Islet of Langerhans (tissue), 1 donor: ENCODE results near the gene KCNH3.

Experiments used
- FAIRE-seq: peaks from one replicate; lab custom pipeline; 2011; peaks lifted over from hg19 to GRCh38; lab: Jason Lieb, UNC

The KCNH3 gene

DNA sequence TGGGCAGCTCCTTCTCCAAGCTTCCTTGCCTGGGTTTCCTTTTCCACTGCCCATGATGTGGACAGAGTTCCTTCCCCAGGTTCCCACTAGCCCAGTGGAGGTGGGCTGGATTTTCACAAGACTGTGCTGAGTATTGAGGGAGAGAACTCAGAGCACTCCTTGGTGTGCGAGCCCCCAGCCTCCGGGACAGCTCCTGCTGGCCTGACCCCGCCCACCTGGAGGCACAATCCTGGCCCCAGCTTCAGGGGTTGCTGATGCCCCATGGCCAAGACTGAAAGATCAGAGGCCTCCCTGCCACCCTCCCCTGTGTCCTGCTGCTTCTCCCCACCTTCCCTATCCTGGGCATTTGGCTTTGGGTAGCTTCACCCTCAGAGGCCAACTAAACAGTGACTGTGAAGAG, 7.7 kb downstream of the KCNH3 start:
- no peak for FAIRE-seq

DNA sequence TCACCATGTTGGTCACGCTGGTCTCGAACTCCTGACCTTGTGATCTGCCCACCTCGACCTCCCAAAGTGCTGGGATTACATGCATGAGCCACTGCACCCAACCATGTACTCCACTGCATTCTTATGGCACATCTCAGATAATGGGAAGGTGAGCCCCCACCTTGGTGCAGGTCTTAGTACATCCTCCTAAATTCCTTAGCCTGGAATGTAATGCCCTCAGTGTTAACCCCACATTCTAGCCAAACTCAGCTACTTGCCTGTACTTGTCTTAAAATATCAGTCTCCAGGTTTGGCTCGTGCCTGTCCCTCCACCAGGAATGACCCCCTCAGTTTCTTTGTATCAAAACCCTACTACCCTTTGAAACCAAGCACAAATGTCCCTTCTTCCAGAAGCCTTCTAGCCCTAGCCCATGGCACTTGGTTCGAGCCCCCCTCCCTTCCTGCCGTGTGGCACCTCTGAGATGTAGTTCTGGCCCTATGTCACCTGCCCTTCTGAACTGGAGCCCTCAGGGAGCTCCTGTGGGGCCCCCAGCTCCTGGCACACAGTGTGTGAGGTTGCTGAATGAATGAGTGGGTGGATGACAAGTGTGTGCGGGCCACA, 8.4 kb downstream of the KCNH3 start:
- no peak for FAIRE-seq

DNA sequence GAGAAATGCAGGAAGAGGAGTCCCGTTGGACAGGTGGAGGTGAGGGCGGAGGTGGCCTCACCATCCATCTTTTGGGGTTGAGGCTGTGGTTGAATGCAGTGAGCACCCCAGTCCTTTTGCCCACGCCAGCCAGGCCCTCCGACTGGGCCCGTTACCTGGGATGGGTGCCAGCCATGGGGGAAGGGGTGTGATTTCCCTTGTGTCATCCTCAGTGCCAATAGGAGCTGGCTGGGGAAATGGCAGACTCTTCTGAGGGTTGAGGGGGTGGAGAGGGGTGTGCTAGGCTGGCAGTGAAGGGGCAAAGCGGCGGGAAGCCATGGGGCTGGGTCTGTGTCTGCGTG, 9.6 kb downstream of the KCNH3 start:
- no peak for FAIRE-seq

DNA sequence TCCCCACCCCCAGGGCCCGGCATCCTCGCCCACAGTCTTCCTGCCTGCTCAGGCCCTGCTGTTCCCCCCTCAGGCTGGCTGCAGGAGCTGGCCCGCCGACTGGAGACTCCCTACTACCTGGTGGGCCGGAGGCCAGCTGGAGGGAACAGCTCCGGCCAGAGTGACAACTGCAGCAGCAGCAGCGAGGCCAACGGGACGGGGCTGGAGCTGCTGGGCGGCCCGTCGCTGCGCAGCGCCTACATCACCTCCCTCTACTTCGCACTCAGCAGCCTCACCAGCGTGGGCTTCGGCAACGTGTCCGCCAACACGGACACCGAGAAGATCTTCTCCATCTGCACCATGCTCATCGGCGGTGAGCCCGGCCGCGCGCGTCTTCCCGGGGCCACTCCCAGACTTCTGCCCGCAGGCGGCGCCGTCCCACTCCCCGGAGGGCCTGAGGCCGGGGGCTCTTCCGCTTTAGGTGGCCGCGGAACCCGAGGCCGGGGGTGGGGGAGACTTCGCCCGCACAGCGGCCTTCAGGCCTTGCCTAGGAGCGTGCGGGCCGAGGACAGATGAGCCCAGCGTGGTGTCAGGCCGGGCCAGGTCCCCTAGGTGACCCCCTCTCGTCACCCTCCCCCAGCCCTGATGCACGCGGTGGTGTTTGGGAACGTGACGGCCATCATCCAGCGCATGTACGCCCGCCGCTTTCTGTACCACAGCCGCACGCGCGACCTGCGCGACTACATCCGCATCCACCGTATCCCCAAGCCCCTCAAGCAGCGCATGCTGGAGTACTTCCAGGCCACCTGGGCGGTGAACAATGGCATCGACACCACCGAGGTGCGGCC, 10.2 kb downstream of the KCNH3 start:
- FAIRE-seq: no peak

DNA sequence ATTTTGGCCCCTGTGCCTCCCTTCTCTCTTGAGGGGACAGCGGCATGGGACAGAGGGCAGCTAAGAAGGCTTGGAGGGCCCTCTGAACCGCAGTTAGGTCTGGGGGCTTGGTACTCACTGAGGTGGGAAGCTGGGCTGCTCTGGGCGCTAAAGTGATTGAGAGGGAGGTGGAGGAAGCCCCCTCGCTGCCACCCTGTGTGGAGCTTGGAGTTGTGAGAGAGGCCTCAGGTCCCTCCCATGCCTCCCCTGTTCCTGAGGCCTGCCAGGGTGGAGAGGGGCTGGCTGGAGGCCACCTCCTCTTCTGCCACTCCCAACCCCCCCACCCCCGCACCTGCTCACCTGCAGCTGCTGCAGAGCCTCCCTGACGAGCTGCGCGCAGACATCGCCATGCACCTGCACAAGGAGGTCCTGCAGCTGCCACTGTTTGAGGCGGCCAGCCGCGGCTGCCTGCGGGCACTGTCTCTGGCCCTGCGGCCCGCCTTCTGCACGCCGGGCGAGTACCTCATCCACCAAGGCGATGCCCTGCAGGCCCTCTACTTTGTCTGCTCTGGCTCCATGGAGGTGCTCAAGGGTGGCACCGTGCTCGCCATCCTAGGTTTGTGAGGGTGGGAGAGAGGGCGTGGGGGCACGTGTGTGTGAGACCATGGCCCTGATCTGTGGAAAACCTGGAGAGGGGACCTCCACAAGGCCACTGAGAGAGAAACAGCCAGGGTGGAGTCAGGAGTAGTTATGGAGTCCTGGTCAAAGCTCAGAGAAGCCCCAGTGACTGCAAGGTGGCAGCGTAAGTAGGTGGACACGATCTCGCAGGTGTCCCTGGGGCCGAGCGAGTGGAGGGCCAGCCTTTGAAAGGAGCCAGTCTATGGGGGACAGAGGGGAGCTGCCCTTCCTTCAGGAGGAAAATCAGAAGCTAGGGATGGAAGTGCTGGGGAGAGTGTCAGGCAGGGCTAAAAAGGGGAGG, 11.2 kb downstream of the KCNH3 start:
- FAIRE-seq: no peak

DNA sequence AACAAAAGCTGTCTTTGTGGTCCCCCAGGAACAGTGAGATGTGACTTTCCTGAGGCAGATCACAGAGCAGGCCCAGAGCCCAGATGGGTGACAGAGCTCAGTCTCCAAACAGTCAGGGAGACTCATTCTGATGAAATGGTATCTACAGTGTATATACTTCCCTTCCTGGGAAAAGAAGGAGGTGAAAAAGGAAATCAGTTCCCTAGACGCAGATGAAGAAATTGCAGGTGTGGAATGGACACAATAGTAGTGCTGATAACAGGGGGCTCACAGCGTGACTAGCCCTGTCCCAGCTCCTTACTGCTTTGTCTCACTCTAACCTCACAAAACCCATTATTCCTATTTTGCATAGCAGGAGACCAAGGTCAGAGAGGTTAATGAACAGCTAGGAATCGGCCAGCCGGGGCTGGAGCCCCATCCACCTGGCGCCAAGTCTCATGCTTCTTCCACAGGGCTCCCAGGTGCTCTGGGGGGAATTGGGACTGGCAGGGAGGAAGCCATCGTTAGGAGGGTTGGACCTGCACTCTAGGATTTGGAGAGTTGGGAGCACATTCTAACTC, 11.9 kb downstream of the KCNH3 start:
- FAIRE-seq: no peak

DNA sequence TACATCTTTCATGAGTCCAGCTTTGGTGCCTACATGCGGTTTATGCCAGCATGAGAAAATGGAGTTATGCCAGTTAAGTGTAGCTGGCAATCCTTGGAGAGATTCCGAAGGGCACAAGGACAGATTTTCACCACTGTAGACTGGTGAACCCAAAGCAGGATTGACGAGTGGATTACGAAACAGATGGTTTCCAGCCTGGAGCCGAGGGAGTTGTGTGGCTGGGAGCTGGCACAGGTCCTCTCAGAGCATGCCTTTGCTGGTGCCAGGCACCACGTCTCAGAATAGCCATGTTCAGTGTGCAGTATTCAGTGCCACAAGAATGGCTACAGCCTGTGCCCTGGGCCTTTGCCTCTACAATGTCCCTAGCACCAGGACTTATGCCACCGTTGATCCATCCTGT, 13.2 kb downstream of the KCNH3 start:
- no peak for FAIRE-seq

DNA sequence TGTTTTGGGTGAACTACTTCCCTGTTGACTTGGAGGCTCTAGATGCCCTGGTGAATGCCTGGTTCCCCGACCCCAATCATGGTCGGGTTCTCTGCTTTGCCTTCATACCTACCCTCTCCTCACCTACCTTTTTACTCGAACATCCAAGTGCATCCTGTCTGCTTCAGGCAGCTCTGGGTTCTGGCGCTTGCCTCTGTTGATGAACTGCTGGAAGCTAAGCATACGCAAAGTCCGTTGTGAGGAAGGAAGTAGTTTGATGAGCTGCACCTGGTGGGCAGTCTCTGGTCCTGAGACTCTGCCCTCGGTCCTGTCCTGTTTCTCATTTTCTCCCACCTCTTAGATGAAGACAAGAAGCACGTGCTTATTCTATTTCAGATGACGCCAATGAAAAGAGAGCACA, 13.6 kb downstream of the KCNH3 start:
- FAIRE-seq: no peak

DNA sequence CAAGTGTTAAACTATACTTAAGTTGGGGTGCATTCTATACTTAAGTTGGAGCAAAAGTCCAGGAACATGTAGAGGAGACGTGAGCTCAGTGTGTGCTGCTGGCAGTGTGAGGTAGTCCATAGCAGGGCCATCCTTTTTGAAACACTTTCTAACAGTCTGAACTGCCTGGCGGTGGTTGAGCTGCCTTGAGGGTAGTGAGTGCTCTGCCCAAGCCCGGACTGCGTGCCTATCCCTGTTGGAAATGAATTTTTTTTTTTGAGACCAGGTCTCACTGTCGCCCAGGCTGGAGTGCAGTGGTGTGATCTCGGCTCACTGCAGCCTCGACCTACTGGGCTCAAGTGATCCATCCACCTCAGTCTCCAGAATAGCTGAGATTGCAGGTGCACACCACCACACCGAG, 14.1 kb downstream of the KCNH3 start:
- FAIRE-seq: no peak

DNA sequence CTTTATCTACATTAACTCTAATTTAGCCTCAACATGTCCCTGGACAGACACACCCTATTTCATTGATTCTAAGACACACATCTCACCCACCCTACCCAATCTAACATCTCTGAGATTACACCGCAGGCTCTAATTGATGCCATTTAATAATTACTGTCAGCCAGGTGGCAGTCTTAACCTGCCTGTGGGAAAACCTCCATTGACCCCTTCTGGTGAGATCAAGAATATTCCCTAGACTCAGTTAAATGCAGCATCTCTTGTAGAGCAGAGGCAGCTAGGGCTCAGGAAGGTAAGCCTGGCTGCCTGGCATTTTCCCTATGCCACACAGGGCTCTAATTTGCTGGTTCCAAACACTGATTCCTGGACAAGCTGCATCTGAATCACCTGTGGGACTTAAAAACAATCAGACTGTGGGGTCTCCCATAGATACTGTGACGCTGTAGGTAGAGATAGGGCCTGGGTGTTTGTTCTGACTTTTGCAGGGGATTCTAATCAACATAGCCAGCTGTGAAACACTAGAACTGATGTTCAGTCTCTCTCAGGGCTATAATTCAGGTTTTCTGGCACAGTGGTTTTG, 14.8 kb downstream of the KCNH3 start:
- FAIRE-seq: no peak

DNA sequence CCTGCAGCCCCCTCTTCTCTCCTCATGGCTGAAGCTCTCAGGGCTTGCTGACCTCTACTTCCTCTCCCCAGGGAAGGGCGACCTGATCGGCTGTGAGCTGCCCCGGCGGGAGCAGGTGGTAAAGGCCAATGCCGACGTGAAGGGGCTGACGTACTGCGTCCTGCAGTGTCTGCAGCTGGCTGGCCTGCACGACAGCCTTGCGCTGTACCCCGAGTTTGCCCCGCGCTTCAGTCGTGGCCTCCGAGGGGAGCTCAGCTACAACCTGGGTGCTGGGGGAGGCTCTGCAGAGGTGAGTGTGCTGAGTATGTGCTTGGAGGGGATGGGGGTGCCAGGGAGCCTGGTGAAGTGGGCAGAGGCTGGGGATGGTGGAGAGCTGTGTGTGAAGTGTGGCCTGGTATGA, 15.4 kb downstream of the KCNH3 start:
- FAIRE-seq: no peak

DNA sequence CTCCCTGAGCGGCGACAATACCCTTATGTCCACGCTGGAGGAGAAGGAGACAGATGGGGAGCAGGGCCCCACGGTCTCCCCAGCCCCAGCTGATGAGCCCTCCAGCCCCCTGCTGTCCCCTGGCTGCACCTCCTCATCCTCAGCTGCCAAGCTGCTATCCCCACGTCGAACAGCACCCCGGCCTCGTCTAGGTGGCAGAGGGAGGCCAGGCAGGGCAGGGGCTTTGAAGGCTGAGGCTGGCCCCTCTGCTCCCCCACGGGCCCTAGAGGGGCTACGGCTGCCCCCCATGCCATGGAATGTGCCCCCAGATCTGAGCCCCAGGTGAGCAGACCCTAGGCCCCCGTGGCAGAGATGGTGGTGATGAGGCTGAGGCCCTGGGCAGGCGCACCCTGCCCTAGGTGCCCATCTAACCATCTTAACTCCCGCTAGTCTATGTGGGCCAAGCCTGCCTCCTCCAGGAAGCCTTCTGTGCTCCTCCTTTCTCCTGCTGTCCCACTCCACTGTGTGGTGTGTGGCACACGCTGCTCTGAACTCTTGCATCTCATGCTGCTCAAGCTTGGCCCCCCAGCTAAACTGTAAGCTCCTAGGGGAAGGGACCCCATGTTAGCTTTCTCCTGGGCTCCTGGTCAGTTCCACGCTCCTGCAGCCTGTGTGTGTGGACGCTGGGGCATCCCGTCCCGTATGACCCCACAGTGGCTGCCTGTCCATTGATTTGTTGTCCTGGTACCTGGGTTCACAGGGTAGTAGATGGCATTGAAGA, 17.0 kb downstream of the KCNH3 start:
- no peak for FAIRE-seq

DNA sequence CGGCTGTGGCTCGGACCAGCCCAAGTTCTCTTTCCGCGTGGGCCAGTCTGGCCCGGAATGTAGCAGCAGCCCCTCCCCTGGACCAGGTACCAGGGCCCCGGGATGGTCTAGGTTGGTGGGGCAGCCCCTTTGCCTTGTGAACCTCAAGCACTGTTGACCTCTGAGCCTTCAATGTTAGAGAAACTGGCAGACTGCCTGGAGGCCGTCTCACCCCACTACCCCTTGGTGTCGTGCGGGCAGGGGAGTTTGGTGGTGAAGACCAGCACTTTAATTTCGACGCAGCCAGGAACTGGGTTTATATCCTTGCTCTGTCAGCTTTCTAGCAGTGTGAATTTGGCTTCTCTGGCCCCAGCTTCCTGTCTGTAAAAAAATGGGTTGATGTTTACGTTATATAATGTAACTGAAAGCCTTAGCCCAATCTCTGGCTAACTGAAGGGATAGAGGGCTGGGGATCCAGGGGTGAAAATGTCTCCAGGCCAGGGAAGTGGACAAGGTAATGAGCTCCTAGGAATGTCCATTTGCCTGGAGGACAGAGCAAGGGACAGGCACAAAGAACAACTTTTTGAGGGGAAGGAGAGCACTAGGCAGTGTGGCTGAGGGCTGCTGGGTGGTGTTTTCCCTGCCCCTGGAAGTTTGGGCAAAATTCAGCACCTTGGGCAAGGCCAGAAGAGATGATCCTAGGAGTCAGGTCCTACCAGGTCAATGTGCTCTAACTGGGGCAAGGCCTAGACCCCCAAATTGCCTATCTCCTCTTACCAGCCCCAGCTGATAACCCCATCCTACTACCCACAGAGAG, 17.8 kb downstream of the KCNH3 start:
- no peak for FAIRE-seq

DNA sequence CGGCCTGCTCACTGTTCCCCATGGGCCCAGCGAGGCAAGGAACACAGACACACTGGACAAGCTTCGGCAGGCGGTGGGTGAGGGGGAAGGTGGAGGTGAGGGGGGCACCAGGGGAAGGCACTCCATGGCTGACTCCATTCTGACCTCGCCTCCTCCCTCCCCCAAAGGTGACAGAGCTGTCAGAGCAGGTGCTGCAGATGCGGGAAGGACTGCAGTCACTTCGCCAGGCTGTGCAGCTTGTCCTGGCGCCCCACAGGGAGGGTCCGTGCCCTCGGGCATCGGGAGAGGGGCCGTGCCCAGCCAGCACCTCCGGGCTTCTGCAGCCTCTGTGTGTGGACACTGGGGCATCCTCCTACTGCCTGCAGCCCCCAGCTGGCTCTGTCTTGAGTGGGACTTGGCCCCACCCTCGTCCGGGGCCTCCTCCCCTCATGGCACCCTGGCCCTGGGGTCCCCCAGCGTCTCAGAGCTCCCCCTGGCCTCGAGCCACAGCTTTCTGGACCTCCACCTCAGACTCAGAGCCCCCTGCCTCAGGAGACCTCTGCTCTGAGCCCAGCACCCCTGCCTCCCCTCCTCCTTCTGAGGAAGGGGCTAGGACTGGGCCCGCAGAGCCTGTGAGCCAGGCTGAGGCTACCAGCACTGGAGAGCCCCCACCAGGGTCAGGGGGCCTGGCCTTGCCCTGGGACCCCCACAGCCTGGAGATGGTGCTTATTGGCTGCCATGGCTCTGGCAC, 18.5 kb downstream of the KCNH3 start:
- FAIRE-seq: no peak

DNA sequence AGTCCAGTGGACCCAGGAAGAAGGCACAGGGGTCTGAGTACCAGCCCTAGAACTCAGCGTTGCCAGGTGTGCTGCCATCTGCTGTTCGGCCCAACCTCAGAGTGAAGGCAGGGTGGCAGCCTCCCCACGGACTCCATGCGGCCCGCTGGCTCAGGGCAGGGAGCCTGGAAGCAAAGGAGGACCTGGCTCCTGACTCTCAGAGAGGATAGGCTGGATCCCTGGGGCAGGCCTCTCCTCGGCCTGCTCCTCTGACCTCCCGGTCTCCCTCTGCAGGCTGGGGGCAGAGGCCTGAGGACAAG, 19.0 kb downstream of the KCNH3 start:
- no peak for FAIRE-seq

DNA sequence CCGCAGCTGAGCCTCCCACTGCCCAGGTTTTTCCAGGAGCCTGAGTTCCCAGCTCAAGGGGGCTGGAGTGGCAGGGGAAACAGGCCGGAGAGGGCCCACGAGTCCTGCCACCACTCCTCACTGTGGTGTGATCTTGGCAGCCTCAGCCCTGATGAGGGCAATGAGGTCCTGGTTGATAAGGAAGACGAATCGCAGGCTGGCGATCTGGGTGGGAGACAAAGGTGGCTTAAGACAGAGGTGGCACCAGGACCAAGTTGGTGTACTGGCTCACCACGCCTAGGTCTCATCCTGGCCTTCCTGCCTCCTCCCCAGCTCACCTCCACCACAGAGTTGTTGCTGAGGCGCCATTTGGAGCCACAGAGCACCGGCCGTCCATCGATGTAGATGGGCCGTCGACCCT, 19.7 kb downstream of the KCNH3 start:
- no peak for FAIRE-seq

DNA sequence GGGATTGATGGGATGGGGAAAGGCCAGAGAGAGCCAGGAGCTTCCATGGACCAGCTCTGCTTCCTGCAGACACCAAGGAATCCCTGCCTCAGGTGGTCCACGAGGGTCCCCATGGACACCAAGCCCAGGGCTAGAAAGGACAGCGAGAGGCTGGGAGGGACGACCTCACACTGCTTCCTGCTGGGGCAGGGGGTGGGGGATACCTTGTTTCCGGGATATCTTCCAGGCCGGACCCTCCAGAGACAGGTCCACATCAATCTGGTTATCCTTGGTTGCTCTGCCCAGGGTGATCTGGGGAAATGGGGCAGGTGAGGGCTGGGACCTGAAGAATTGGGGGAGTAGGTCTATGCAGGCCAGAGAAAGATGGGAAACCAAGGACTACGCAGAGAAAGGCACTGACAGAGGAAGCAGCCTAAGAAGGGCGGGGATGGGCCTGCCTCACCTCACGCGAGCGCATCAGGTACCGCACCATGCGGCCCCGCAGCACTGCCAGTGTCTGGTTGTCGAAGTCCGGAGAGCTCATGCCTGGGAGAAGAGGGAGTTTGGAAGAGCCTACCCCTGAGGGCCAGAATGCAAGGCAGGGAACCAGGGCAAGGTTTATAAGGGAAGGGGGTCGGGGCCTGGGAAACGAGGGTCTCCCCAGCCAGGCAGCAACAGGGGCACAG, 20.3 kb downstream of the KCNH3 start:
- FAIRE-seq: no peak

DNA sequence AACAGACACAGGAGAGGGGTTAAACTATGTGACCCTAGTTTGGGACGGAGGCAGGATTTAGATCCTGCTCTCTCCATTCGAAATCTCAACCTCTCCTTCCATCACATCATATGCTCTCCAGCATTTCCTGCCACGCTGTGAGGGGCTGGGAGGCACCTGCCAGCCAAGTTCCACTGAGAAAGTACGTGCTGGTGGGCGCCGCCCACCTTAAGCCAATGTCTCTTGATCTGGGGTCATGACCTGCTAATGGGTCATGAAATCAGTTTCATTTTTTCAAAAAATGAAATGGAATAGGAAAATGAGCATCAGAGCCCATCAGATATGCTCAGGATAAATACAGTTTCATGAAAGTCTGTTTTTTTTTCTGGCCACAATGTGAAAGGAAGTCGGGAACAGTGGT, 21.9 kb downstream of the KCNH3 start:
- FAIRE-seq: no peak

DNA sequence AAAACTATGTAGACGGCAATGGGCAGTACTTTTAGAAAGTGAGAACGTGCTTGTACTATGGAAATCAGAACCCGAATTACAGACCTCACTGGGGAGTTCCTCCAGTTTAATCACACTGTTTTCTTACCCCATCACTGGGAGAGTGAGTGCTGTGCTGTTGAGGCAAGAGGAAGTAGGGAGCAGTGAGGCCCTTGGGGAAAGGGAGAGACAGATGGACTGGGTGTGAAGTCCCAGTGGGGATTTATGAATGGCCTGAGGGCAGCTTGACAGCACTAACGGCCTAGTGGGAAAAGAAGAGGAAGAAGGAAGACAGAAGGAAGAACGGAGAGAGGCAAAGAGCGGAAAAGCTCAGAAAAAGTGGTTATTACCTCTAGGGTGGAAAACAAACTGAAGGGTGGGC, 23.4 kb downstream of the KCNH3 start:
- FAIRE-seq: no peak

DNA sequence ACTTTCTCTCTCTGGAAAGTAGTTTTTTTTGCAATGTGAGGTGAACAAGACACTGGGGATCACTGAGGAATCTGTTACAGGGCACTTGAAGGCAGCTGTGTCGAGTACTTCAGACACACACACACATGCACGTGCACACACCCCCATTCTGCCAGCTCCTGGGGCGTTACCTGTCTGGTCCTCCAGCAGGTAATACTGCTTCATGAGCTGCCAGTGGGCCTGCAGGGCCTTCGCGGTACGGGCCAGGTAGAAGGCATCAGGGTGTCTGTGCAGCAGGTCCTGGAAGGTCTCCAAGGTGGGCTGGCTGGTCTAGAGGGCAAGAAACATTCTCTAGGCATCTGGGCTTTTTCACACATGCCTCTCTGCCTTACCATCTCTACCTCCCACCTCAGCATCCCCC, 24.0 kb downstream of the KCNH3 start:
- FAIRE-seq: no peak
